Tibial nerve (tissue), 3 donors: ENCODE results near the gene NKAIN4.

Experiments
- POLR2A ChIP-seq, 2 donors: fragments of 450-650 bp; IDR thresholded peaks; one replicate each; pipeline ENCODE4 v1.6.1; 2017; ENCODE audit warnings: antibody characterized with exemption in 2 of 2, mild to moderate bottlenecking in 2 of 2, moderate library complexity in 2 of 2
- TF ChIP-seq, protein P1 (sequence below), 5 experiments: fragments of 200-600 bp in 3 of 5; fragments of 450-650 bp in 2 of 5; sonication (generic) in 3 of 5; IDR thresholded peaks; one replicate each; pipeline ENCODE4 v1.5.1; 2016 to 2019; ENCODE audit warnings: antibody characterized with exemption in 5 of 5, mild to moderate bottlenecking in 3 of 5, moderate library complexity in 2 of 5

- TF ChIP-seq, protein P1, sequence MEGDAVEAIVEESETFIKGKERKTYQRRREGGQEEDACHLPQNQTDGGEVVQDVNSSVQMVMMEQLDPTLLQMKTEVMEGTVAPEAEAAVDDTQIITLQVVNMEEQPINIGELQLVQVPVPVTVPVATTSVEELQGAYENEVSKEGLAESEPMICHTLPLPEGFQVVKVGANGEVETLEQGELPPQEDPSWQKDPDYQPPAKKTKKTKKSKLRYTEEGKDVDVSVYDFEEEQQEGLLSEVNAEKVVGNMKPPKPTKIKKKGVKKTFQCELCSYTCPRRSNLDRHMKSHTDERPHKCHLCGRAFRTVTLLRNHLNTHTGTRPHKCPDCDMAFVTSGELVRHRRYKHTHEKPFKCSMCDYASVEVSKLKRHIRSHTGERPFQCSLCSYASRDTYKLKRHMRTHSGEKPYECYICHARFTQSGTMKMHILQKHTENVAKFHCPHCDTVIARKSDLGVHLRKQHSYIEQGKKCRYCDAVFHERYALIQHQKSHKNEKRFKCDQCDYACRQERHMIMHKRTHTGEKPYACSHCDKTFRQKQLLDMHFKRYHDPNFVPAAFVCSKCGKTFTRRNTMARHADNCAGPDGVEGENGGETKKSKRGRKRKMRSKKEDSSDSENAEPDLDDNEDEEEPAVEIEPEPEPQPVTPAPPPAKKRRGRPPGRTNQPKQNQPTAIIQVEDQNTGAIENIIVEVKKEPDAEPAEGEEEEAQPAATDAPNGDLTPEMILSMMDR (IDR thresholded peaks at IDR 0.05) = no peak
- no peak for TF ChIP-seq POLR2A (IDR thresholded peaks at IDR 0.05)
Measured at GRCh38 chr20:63264519-63264918, 10.3 kb upstream of the NKAIN4 start.
